Keratinocyte (primary cell): Measurements from ENCODE around the gene TRAPPC11. TPM values are rescaled to one million over a fixed set of nuclear protein-coding genes. Genes with fewer than 3 reads are reported as not detected.

ENCODE experiments used
- DNase-seq: peaks from one replicate; pipeline ENCODE4 v3.0.0-alpha.2; 2011; ENCODE audit warnings: low read depth, missing footprints, low spot score
- FAIRE-seq: peaks from 2 replicates; lab custom pipeline; 2011; peaks lifted over from hg19 to GRCh38; lab: Jason Lieb, UNC
- H2AFZ ChIP-seq: 2 replicates; pipeline ENCODE4 v1.6.0; 2012; ENCODE audit warnings: low read length, control low read depth, inconsistent platforms; ENCODE audit not compliant: control insufficient read depth
- H3K27ac ChIP-seq: 2 replicates; pipeline ENCODE4 v1.5.1; 2011; ENCODE audit warnings: low read length; ENCODE audit not compliant: control insufficient read depth, insufficient read depth
- H3K27me3 ChIP-seq: 3 replicates; pipeline ENCODE4 v1.6.0; 2011; ENCODE audit warnings: low read length; ENCODE audit not compliant: control insufficient read depth, insufficient read depth; ENCODE audit errors: extremely low read depth
- H3K36me3 ChIP-seq, 2 experiments: 2 replicates in 1 of 2; 3 replicates in 1 of 2; pipeline ENCODE4 v1.5.1; 2011; ENCODE audit warnings: low read length in 2 of 2, mild to moderate bottlenecking in 1 of 2; ENCODE audit not compliant: control insufficient read depth in 2 of 2, insufficient read depth in 2 of 2; ENCODE audit errors: extremely low read depth in 1 of 2
- H3K4me1 ChIP-seq: 3 replicates; pipeline ENCODE4 v1.5.1; 2011; ENCODE audit warnings: low read length; ENCODE audit not compliant: control insufficient read depth, insufficient read depth; ENCODE audit errors: extremely low read depth
- H3K4me2 ChIP-seq: 3 replicates; pipeline ENCODE4 v1.6.0; 2011; ENCODE audit warnings: low read depth, low read length; ENCODE audit not compliant: control insufficient read depth, insufficient read depth; ENCODE audit errors: extremely low read depth
- H3K4me3 ChIP-seq, 3 experiments: fragments of 200-600 bp in 1 of 3; sonication (generic) in 1 of 3; 2 replicates in 2 of 3; 3 replicates in 1 of 3; pipeline ENCODE4 v1.5.1; 2011 to 2016; ENCODE audit warnings: low read length in 3 of 3, mild to moderate bottlenecking in 3 of 3, control low read depth in 2 of 3, inconsistent platforms in 1 of 3, low read depth in 1 of 3, mixed read lengths in 1 of 3, mixed run types in 1 of 3, moderate library complexity in 1 of 3; ENCODE audit not compliant: control insufficient read depth in 2 of 3, insufficient read depth in 2 of 3; ENCODE audit errors: extremely low read depth in 1 of 3
- H3K79me2 ChIP-seq: 2 replicates; pipeline ENCODE4 v1.6.0; 2012; ENCODE audit warnings: low read length; ENCODE audit not compliant: control insufficient read depth, insufficient read depth
- H3K9ac ChIP-seq: 3 replicates; pipeline ENCODE4 v1.6.0; 2011; ENCODE audit warnings: low read length; ENCODE audit not compliant: control insufficient read depth, insufficient read depth; ENCODE audit errors: extremely low read depth
- H3K9me1 ChIP-seq: 3 replicates; pipeline ENCODE4 v1.6.0; 2011; ENCODE audit warnings: low read length; ENCODE audit not compliant: control insufficient read depth, insufficient read depth; ENCODE audit errors: extremely low read depth
- H3K9me3 ChIP-seq: 2 replicates; pipeline ENCODE4 v1.5.1; 2012; ENCODE audit warnings: low read depth, low read length; ENCODE audit not compliant: control insufficient read depth
- H4K20me1 ChIP-seq: 3 replicates; pipeline ENCODE4 v1.6.0; 2011; ENCODE audit warnings: low read length; ENCODE audit not compliant: control insufficient read depth, insufficient read depth; ENCODE audit errors: extremely low read depth
- CTCF ChIP-seq, 3 experiments: IDR thresholded peaks in 1 of 3; conservative IDR thresholded peaks in 1 of 3; optimal IDR thresholded peaks in 1 of 3; 2 replicates in 2 of 3; 3 replicates in 1 of 3; pipeline versions ENCODE3 to v1.5.1; 2011; ENCODE audit warnings: low read length in 3 of 3, mild to moderate bottlenecking in 3 of 3, moderate library complexity in 2 of 3, control low read depth in 1 of 3, inconsistent platforms in 1 of 3; ENCODE audit not compliant: insufficient read depth in 2 of 3; ENCODE audit errors: extremely low read depth in 1 of 3
- EZH2 ChIP-seq: IDR thresholded peaks from one replicate; pipeline ENCODE4 v1.6.1; 2012; ENCODE audit warnings: inconsistent platforms, mild to moderate bottlenecking, low read length, moderate library complexity
- dilution Hi-C: fragments of 300-500 bp; cut with MboI; formaldehyde crosslinking; loops from one replicate; pipeline ENCODE4 v1.7.0; 2020; ENCODE audit warnings: low sequenced_read_pairs; ENCODE audit not compliant: extremely low pct_ligation_motif_present
- polyA plus RNA-seq, 5 experiments: library from polyadenylated mRNA; depleted of rRNA in 3 of 5; stranded (reverse) in 3 of 5; stranded (forward) in 1 of 5; unstranded in 1 of 5; fragments of >200 nt; gene quantifications; 1 replicate in 1 of 5; 2 replicates in 3 of 5; 3 replicates in 1 of 5; pipeline versions ENCODE4 v1.2.1 to v1.2.3, GENCODE V29; 2011 to 2012; ENCODE audit warnings: missing spikeins in 2 of 5, low read depth in 1 of 5, low replicate concordance in 1 of 5
- small RNA-seq, 3 experiments: library from RNA; depleted of rRNA; stranded (forward); fragments of <200 nt; gene quantifications; one replicate each; pipeline ENCODE3, GENCODE V24; 2012; ENCODE audit warnings: low read depth in 3 of 3, low replicate concordance in 1 of 3; ENCODE audit not compliant: insufficient read length in 3 of 3

Gene TRAPPC11
- polyA plus RNA-seq, 1 donor (not counting 4 experiments of a cell fraction or from before 2014, with no cell fraction given): 42.5 TPM

GRCh38 chr4:183758758-183759447, 99.8 kb downstream of the TRAPPC11 start:
- Histone ChIP-seq H3K4me2 (no peak overlapping the region), H4K20me1 (no peaks in the 10 kb centered on the region), H3K36me3 (no peaks in the 10 kb centered on the region), H3K9ac (no peak overlapping the region), H3K27me3 (peaks cover 3% of the 10 kb centered on the region), H3K4me3 (no peak overlapping the region), H3K9me1 (no peaks in the 10 kb centered on the region), H3K9me3 (no peaks in the 10 kb centered on the region), H3K4me1 (no peaks in the 10 kb centered on the region), H3K27ac (no peak overlapping the region), H3K79me2 (no peaks in the 10 kb centered on the region), H2AFZ (no peak overlapping the region)
- FAIRE-seq: no peak
- dilution Hi-C loops: no loop called here
- DNase-seq: no peak
- TF ChIP-seq EZH2: no peak
- TF ChIP-seq CTCF (optimal IDR thresholded peaks at IDR 0.05 in 1 of 3, IDR thresholded peaks at IDR 0.05 in 1 of 3, conservative IDR thresholded peaks at IDR 0.05 in 1 of 3; ENCODE audit: extremely low read depth in 1 of 3, insufficient read depth in 2 of 3, low read length in 3 of 3): no peak

- TF ChIP-seq EZH2 (no peak), CTCF (optimal IDR thresholded peaks at IDR 0.05 in 1 of 3, IDR thresholded peaks at IDR 0.05 in 1 of 3, conservative IDR thresholded peaks at IDR 0.05 in 1 of 3; ENCODE audit: extremely low read depth in 1 of 3, insufficient read depth in 2 of 3, low read length in 3 of 3) (no peak)
- Histone ChIP-seq H3K27me3 (peaks cover 3% of the 10 kb centered on the region), H3K9me1 (no peaks in the 10 kb centered on the region), H3K4me2 (no peak overlapping the region), H3K9ac (no peak overlapping the region), H4K20me1 (no peaks in the 10 kb centered on the region), H3K4me3 (no peak overlapping the region), H3K4me1 (no peaks in the 10 kb centered on the region), H3K79me2 (no peaks in the 10 kb centered on the region), H3K9me3 (no peaks in the 10 kb centered on the region), H3K36me3 (no peaks in the 10 kb centered on the region), H3K27ac (no peak overlapping the region), H2AFZ (no peak overlapping the region)
- FAIRE-seq (no peak), DNase-seq (no peak)
- dilution Hi-C loops: no loop called here
These were observed 101.2 kb downstream of the TRAPPC11 start for GRCh38 chr4:183760326-183760725.

Small RNA genes lying within 50 kb of the gene (small RNA-seq; reads per million reads assigned to genes)
- 0 reads per million in 3 experiments for gene RNU6-1053P
- 0 reads per million in 3 experiments for gene RNU6-335P
- gene RNU6-479P: 0 reads per million in 3 experiments

Other genes with a start within 250 kb of the TRAPPC11 start
- gene CDKN2AIP, start 214.7 kb upstream of the TRAPPC11 start, polyA plus RNA-seq: 10.3 to 13.6 TPM (median 10.3 TPM) in 3 replicates
- gene ING2, start 154.2 kb upstream of the TRAPPC11 start, polyA plus RNA-seq: 8.8 to 16.1 TPM (median 12.1 TPM) in 3 replicates
- gene RWDD4, start 108 bp upstream of the TRAPPC11 start, polyA plus RNA-seq: 12.1 to 25.5 TPM (median 17.4 TPM) in 3 replicates
- gene STOX2, start 246.0 kb downstream of the TRAPPC11 start, polyA plus RNA-seq: 0.79 to 2.2 TPM (median 1.6 TPM) in 3 replicates